GM23248 (cell line): ENCODE results near the gene PPP6R1.

ENCODE experiments used
- EZH2 ChIP-seq: fragments of 200-600 bp; sonication (generic); IDR thresholded peaks from 2 replicates; pipeline ENCODE4 v1.6.1; 2018; ENCODE audit warnings: antibody characterized with exemption, mild to moderate bottlenecking; ENCODE audit not compliant: insufficient read depth, poor library complexity, severe bottlenecking
- EZH2phosphoT487 ChIP-seq: fragments of 200-600 bp; sonication (generic); IDR thresholded peaks from 2 replicates; pipeline ENCODE4 v1.6.1; 2018; ENCODE audit warnings: antibody characterized with exemption, moderate library complexity, mild to moderate bottlenecking, low read depth; ENCODE audit not compliant: insufficient read depth

GRCh38 chr19:55213547-55213946 lies 45.3 kb downstream of the PPP6R1 start:
- TF ChIP-seq EZH2phosphoT487: no peak
- TF ChIP-seq EZH2: no peak
